Colonic mucosa (tissue), 4 donors: Measurements from ENCODE around the gene CHMP4B. TPM values are rescaled to one million over a fixed set of nuclear protein-coding genes. Genes with fewer than 3 reads are reported as not detected.

Experiments used
- DNase-seq: peaks from one replicate; pipeline ENCODE4 v3.0.0-alpha.2; 2020
- H3K27ac ChIP-seq: fragments of 200-600 bp; one replicate; pipeline ENCODE4 v1.8.0; 2021
- H3K27me3 ChIP-seq: fragments of 200-600 bp; one replicate; pipeline ENCODE4 v1.8.0; 2021
- H3K36me3 ChIP-seq: fragments of 200-600 bp; one replicate; pipeline ENCODE4 v1.8.0; 2021
- H3K4me1 ChIP-seq: fragments of 200-600 bp; one replicate; pipeline ENCODE4 v1.8.0; 2021; ENCODE audit warnings: mild to moderate bottlenecking
- H3K4me3 ChIP-seq: fragments of 200-600 bp; one replicate; pipeline ENCODE4 v1.8.0; 2021
- H3K9ac ChIP-seq, 2 donors: one replicate each; pipeline ENCODE4 v1.7.0; 2013; ENCODE audit warnings: control low read depth in 2 of 2, low read depth in 2 of 2, low read length in 2 of 2
- H3K9me3 ChIP-seq: fragments of 200-600 bp; one replicate; pipeline ENCODE4 v1.8.0; 2021
- CTCF ChIP-seq: fragments of 200-600 bp; IDR thresholded peaks from one replicate; pipeline ENCODE4 v1.8.0; 2022; ENCODE audit warnings: antibody characterized with exemption, mild to moderate bottlenecking
- intact Hi-C: fragments of 100-400 bp; cut with DNase I; formaldehyde crosslinking; loops from one replicate; pipeline ENCODE4 v1.14.1; 2022
- total RNA-seq, 2 donors: library from RNA; stranded (reverse); fragmentation: NEBNext Ultra II Directional in 1 of 2; extraction: Animal tissue kit (Norgen Biotek cat#: 25700) in 1 of 2; gene quantifications; one replicate each; pipeline ENCODE4 v1.2.1, GENCODE V29; 2021
- donor health status: healthy.
- donor health status: DM: no; HTN: no; CAD: no.
- donor health status: DM: no; HTN: no; CAD: no.

Gene CHMP4B
- total RNA-seq, 2 donors from 2014 or later = 165 to 227 TPM

- intact Hi-C loops = no loop called here
- H3K9ac ChIP-seq = no peak overlapping the region
- no peak for DNase-seq
- H3K27me3 ChIP-seq = no peaks in the 10 kb centered on the region
- no peak overlapping the region for H3K4me3 ChIP-seq
- H3K36me3 ChIP-seq = no peaks in the 10 kb centered on the region
- no peak for TF ChIP-seq CTCF
- no peaks in the 10 kb centered on the region for H3K9me3 ChIP-seq
- no peak overlapping the region for H3K27ac ChIP-seq
- peaks cover 25% of the 10 kb centered on the region for H3K4me1 ChIP-seq
Observed at GRCh38 chr20:33817411-33817810, 6.3 kb downstream of the CHMP4B start.

GRCh38 chr20:33819456-33819855 is 8.3 kb downstream of the CHMP4B start:
- Histone ChIP-seq H3K4me3 (no peak overlapping the region), H3K27ac (no peak overlapping the region), H3K27me3 (no peaks in the 10 kb centered on the region), H3K4me1 (peaks cover 17% of the 10 kb centered on the region), H3K9ac (no peak overlapping the region), H3K9me3 (no peaks in the 10 kb centered on the region), H3K36me3 (no peaks in the 10 kb centered on the region)
- no peak for DNase-seq
- TF ChIP-seq CTCF = no peak
- intact Hi-C loops = no loop called here

GRCh38 chr20:33820362-33820761 is 9.2 kb downstream of the CHMP4B start:
- no peaks in the 10 kb centered on the region for H3K27me3 ChIP-seq
- TF ChIP-seq CTCF = no peak
- peaks cover 12% of the 10 kb centered on the region for H3K4me1 ChIP-seq
- H3K36me3 ChIP-seq = no peaks in the 10 kb centered on the region
- H3K27ac ChIP-seq = no peak overlapping the region
- DNase-seq = no peak
- intact Hi-C loops = no loop called here
- no peaks in the 10 kb centered on the region for H3K9me3 ChIP-seq
- H3K9ac ChIP-seq = no peak overlapping the region
- no peak overlapping the region for H3K4me3 ChIP-seq

GRCh38 chr20:33821270-33821836 is 10.2 kb downstream of the CHMP4B start:
- TF ChIP-seq CTCF = no peak
- no peaks in the 10 kb centered on the region for H3K27me3 ChIP-seq
- intact Hi-C loops = no loop called here
- no peak for DNase-seq
- no peak overlapping the region for H3K4me3 ChIP-seq
- H3K9ac ChIP-seq = no peak overlapping the region
- no peak overlapping the region for H3K27ac ChIP-seq
- no peaks in the 10 kb centered on the region for H3K36me3 ChIP-seq
- no peaks in the 10 kb centered on the region for H3K9me3 ChIP-seq
- peaks cover 20% of the 10 kb centered on the region for H3K4me1 ChIP-seq

- intact Hi-C loops = no loop called here
- TF ChIP-seq CTCF = no peak
- H3K27ac ChIP-seq = no peak overlapping the region
- DNase-seq = no peak
- no peak overlapping the region for H3K4me3 ChIP-seq
- H3K4me1 ChIP-seq = peaks cover 30% of the 10 kb centered on the region
- no peak overlapping the region for H3K9ac ChIP-seq
- H3K36me3 ChIP-seq = no peaks in the 10 kb centered on the region
- H3K27me3 ChIP-seq = no peaks in the 10 kb centered on the region
- no peaks in the 10 kb centered on the region for H3K9me3 ChIP-seq
Observed at GRCh38 chr20:33822423-33822822, 11.3 kb downstream of the CHMP4B start.

GRCh38 chr20:33822991-33823390 is 11.8 kb downstream of the CHMP4B start:
- no peak for TF ChIP-seq CTCF
- intact Hi-C loops = no loop called here
- no peak for DNase-seq
- H3K27me3 ChIP-seq = no peaks in the 10 kb centered on the region
- no peaks in the 10 kb centered on the region for H3K36me3 ChIP-seq
- H3K4me3 ChIP-seq = no peak overlapping the region
- no peak overlapping the region for H3K27ac ChIP-seq
- no peaks in the 10 kb centered on the region for H3K9me3 ChIP-seq
- peaks cover 32% of the 10 kb centered on the region for H3K4me1 ChIP-seq
- no peak overlapping the region for H3K9ac ChIP-seq
